Peyer's patch (tissue), 4 donors: ENCODE data around the gene MAP4K3.

Source experiments
- CTCF ChIP-seq, 6 experiments: fragments of 450-650 bp in 4 of 6; fragments of 200-600 bp in 2 of 6; sonication (generic) in 1 of 6; IDR thresholded peaks; one replicate each; pipeline ENCODE4 v1.5.1; 2017 to 2019; ENCODE audit warnings: antibody characterized with exemption in 6 of 6, mild to moderate bottlenecking in 3 of 6, moderate library complexity in 1 of 6
- POLR2A ChIP-seq, 2 donors: fragments of 450-650 bp; IDR thresholded peaks; one replicate each; pipeline ENCODE4 v1.5.1; 2017; ENCODE audit warnings: antibody characterized with exemption in 2 of 2, mild to moderate bottlenecking in 2 of 2, moderate library complexity in 2 of 2

GRCh38 chr2:39246382-39246980 lies 190.6 kb downstream of the MAP4K3 start:
- TF ChIP-seq POLR2A (IDR thresholded peaks at IDR 0.05) (no peak), CTCF (IDR thresholded peaks at IDR 0.05) (no peak)
